Measurements from ENCODE around the gene NPAT.
"Not testable (repeated sequence)": the region's sequence is repeated elsewhere in the genome, so short reads cannot be mapped to it uniquely, and the experiment has no call there.

NPAT gene

DNA sequence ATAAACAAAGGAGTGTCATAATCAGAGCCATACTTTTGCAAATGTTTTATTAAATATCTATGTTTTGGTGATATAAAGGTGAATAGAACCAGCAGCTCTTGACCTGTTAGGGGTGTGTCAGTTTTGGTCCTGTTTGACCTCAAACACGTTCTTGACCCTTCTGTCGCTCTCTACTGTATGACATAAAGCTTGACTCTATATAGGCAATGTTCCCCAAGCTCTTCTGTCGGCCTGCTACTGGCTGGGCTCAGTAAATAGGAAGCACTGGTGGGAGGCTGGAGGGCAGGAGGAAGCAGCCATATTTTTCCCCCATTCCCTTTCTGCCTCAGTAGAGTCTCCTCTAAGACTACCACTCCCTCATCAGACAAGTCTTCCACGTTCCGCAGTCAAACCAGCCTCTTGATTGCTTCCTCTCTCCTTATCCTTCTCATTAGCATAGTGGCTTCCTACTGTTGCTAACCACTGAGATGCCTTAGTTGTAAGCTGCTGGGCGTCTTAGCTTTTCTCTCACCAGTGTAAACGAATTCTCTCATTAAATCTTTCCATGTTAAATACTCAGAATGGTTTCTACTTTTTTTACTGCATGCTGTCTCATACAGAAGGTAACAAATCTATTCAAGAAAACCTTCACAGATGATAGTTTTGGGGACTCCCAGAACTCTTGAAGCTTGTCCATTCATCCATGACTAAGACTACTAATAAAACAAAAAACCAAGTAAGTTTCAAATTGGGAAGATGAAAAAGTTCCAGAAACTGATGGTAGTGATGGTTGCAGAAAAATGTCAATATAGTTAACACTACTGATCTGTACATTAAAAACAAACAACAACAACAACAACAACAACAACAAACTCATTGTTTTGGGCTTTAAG lies 3.3 kb downstream of the NPAT start:
- no peak for DNase-seq

DNA sequence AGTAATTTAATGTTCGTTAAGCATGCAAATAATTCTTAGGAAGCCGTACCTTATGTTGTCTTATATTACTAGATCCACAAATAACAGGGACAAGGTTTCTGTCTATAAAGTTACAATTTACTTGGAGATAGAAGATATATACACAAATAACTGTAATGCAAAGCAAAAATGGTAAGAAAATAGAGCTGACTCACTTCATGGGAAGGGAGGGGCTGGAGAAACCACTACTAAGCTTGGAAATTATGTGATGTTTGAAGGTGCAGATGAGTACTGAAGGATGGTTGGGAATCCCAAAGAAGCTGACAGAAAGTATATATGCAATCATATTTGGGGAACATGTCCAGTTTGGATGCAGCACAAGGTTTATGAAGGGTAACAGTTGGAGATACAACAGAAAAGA lies 4.0 kb downstream of the NPAT start:
- DNase-seq, result no peak

DNA sequence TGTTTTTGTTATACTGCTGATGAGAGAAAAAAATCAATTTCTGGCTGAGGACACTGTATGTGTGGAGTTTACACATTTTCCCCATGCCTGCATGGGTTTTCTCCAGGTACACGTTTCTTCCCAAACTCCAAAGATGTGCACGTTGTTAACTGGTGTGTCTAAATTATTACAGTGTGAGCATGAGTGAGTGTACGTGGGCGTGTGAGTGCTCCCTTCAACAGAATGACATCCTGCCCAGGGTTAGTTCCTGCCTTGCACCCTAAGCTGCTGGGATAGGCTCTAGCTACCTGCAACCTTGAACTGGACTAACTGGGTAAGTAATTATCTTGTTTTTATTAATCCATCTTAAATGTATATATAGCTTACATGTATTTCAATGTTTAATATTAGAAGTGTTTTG lies 5.5 kb downstream of the NPAT start:
- DNase-seq, result no peak

DNA sequence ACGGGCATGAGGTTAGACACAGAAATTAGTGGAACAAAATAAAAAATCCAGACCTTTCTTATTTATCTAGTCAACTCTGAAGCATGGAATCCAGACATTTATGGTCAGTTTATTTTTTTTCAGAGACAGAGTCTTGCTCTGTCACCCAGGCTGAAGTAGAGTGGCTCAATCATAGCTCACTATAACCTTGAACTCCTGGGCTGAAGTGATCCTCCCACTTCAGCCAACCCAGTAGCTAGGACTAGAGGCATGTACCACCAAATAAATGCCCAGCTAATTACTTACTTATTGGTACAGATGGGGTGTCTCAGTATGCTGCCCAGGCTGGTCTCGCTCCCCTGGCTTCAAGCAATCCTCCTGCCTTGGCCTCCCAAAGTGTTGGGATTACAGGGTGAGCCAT lies 8.7 kb downstream of the NPAT start:
- no peak for DNase-seq

DNA sequence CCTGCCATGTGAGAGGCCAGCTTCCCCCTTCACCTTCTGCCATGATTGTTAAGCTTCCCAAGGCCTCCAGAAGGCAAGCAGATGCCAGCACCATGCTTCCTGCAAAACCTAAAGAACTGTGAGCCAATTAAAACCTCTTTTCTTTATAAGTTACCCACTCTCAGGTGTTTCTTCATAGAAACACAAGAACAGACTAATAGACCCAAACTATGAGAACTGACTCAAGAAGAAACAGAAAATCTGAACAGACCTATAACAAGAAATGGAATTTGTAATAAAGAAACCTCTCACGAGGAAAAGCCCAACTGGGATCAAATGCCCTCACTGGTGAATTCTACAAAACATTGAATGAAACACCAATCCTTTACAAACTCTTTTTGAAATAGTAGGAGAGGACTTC lies 12.0 kb downstream of the NPAT start:
- DNase-seq, result no peak

GRCh38 chr11:108207683-108208060 lies 14.8 kb downstream of the NPAT start:
- no peak for DNase-seq

DNA sequence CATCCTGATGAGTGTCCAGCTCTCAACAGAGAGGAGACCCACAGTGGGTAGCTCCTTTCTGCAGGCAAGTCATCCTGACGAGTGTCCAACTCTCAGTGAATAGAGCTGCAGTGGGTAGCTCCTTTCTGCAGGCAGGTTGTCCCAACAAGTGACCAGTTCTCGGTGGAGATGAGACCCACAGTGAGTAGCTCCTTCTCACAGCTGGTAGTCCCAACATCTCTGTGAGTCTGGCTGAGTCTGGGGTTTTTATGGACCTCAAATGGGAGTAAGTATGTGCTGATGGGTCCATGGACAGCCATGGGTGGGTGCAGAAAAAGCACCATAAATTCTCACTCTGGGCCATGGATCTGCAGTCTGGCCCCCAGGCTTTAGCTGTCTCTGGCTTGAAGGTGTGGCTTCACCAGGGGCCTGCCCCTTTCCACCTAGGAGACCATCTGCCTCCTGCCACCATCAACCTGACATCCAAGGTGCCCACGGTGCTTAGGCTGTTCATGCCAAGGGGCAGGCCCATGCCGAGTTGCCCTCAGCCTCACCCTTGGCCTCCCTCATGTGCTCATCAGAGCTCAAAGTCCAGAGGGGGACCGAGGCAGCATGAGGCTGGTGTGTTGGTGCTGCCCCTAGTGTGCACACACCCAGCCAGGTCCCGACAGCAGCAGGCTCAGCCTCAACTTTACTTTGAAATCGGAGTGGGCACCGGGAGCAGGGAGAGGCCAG lies 15.3 kb downstream of the NPAT start:
- DNase-seq, result no peak

- no peak for DNase-seq
Measured at GRCh38 chr11:108206171-108206570, 16.3 kb downstream of the NPAT start.

- DNase-seq, result no peak
Measured at GRCh38 chr11:108204929-108205499, 17.4 kb downstream of the NPAT start.

DNA sequence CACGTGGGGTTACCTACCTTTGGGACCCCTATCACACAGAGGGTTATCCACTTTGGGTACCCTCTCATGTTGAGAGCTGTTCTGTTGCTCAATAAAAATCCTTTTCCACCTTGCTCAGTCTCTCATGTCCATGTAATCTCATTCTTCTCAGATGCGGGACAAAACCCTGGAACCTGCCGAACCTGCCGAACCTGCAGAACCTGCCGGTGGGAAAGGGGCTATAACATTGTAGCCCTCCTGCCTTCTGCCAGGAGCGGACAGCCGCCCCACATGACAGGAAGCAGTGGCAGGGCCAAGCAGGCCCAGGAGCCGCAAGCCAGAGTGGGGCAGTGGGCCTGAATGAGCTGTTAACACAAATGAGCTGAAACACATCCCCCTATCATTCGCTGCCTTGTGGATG lies 18.1 kb downstream of the NPAT start:
- DNase-seq, result no peak

DNA sequence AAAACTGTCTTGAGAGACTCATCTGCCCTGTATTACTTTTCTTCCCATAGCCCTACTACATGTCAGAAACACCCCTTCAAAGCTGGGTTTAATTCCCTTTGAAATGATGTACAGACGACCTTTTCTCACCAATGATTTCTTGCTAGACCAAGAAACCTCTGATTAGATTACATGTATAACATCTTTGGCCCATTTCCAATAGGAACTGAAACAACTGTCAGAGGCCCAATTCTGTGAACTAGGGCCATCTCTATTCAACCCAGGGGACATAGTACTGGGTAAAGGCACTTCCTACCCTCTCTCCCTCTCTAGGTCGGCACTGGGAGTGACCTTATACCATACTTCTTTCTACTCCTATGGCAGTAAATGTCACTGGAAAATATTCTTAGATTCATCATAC lies 19.4 kb downstream of the NPAT start:
- no peak for DNase-seq

- DNase-seq, result no peak
Measured at GRCh38 chr11:108199446-108200321, 22.8 kb downstream of the NPAT start.

GRCh38 chr11:108198833-108199232 lies 23.6 kb downstream of the NPAT start:
- no peak for DNase-seq

- no peak for DNase-seq
Measured at GRCh38 chr11:108197351-108197750, 25.1 kb downstream of the NPAT start.

DNA sequence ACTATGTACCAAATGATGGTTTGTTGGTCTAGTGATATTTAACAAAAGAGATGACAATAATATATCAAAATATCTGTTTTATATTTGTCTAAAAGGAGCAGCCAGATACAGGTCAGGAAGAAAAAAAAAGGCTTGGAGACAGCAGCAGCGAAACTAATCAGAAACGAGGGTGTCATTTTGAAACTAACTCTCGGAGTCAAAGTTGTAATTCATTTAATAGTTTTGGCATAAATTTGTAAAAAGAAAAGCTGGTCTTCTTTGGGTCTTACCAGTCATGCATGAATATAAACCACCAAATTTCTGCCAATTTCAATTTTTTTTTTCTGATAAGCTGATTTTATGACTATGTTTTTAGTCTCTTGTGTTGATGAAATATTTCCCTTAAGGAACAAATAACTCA lies 25.5 kb downstream of the NPAT start:
- no peak for DNase-seq

DNA sequence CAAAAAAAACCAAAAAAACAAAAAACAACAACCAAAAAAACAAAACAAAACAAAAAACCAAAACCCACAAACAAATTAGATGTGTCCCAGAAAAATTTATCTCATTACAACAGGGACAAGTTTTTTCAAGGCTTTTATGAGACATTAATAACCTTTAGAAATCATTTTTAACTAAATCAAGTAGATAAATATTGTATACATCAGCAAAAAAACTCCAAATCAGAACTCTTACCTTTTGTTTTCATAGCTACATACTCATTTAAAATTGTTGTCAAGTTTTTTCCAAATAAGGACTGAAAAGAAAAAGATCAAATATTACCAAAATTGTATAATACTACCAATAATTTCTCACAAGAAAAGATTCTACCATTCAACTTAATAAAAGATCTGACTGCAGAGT lies 28.7 kb downstream of the NPAT start:
- DNase-seq, result no peak

DNA sequence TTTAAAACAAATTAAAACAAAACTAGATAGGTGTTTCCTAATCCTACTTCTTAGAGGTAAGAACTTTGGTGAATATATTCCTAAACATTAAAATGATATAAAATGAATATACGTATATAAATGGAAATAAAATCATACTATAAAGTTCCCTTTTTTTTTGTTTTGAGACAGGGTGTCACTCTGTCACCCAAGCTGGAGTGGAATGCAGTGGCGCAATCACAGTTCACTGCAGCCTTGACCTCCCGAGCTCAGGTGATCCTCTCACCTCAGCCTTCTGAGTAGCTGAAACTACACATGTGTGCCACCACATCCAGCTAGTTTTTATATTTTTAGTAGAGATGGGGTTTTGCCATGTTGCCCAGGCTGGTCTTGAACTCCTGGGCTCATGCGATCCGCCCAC lies 44.9 kb downstream of the NPAT start:
- no peak for DNase-seq

DNA sequence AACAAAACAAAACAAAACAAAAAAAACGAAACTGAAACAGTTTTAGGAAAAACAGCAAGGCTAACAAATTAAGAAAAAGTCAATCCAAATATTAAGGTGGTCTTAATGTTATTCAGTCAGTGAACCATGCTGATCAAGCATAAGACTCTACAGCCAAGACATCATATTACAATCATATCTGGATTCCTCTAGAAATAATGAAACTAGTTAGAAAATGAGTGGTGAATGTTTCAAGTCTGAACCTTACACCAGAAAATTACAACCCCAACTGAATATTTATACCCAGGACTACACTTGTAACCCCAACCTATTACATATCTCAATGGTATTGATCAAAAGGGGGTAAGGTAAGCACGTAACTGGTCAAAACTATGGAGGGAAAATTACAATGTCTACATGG lies 52.3 kb downstream of the NPAT start:
- DNase-seq, result no peak

- DNase-seq, result no peak
Measured at GRCh38 chr11:108167624-108168023, 54.8 kb downstream of the NPAT start.

GRCh38 chr11:108162878-108163277 lies 59.6 kb downstream of the NPAT start:
- DNase-seq, result not testable (repeated sequence)

DNA sequence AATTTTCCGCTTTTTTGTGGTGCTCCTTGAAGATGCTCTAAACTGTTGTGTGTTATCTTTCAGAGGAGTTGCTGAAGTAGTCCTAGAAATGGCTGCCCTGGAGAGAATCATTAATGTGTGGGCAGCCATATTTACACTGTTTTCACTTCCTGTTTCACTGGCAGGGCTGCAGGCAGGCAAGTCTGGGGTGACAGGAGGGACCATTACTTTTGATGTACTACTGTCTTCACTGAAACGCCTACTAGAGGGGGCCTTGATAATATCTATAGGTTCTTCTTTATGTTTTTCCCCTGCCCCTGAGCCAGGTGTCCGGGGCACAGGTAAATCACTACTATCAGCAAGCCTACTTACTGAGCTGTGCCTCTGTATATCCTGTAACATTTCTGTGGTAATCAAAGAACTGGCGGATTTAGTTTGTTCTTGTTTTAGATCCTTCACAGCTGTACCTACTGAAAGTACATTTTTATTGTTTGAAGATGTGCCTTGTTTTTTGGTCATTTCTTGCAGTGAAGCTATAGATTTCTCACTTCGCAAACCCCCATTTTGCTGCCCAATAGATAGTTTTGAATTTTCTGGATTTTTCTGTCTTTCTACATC lies 61.4 kb downstream of the NPAT start:
- DNase-seq, result no peak

GRCh38 chr11:108154591-108154990 lies 67.8 kb downstream of the NPAT start:
- no peak for DNase-seq

DNA sequence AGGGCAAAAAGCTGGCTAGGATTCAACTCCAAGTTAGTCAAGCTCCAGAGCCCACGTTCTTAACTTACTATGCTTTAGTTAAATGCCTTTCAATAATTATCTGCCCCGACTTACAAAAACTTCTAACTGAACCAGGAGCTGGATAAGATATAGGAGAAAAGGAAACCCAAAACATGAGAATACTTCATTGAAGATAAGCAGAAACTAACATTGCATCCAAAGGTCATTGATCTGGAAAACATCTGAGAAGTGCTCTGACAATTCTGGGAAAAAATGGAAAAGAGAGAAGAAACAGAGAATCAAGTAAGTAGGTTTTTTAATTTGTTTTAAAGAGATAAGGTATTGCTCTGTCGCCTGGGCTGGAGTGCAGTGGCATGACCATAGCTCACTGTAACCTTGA lies 73.9 kb downstream of the NPAT start:
- DNase-seq, result no peak

Measured in activated gamma-delta T cell (primary cell).